ENCODE data around the gene KRTAP4-3. TPM values are rescaled to one million over a fixed set of nuclear protein-coding genes. Genes with fewer than 3 reads are reported as not detected.
A peak's percentile ranks its signal among the peaks of the same experiment; 100 is the strongest.
"Not testable (repeated sequence)": the region's sequence is repeated elsewhere in the genome, so short reads cannot be mapped to it uniquely, and the experiment has no call there.

Gene KRTAP4-3
- total and polyA plus RNA-seq, 3 donors from 2014 or later, result not detected

DNA sequence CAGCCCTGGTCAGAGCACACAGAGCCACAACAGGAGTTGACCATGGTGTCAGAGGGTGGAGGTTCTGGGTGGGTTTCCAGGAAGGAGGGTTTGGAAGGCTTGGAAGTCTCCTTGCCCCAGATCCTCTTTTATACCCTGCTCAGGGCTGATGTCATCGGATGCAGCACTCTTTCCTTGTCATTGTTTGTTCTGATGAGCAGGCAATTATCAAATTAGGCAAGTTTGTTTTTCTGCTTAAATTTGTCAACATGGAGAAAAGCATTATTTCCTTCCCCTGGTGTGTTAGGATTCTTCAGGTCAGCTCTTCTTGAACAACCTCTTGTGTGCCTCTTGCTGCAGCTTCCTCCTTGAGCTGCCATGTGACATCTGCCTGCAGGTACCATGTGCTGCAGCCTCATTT lies 7.4 kb downstream of the KRTAP4-3 start, which contains the start of gene KRTAP4-4:
TSS of gene KRTAP4-4 (minus strand) at position 101 of the 400 bp plus-strand sequence. CDS start at position 44, 57 bp downstream.
- Histone ChIP-seq H3K4me3 (no peak within 1 kb of the TSS), H3K27me3 (no peaks in the 10 kb centered on the region)

DNA sequence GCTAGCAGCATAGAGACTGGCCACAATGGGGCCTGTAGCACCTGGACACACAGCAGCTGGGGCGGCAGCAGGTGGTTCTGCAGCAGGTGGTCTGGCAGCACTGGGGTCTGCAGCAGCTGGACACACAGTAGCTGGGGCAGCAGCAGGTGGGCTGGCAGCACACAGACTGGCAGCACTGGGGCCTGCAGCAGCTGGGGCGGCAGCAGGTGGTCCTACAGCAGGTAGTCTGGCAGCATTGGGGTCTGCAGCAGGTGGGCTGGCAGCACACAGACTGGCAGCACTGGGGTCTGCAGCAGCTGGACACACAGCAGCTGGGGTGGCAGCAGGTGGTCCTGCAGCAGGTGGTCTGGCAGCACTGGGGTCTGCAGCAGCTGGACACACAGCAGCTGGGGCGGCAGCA lies 7.8 kb downstream of the KRTAP4-3 start:
- WGBS, 2 donors, result 93% methylated on average over 3 of the region's 3 CpGs; no CpG with 5 or more reads in 1 of the 2 donors
- H3K36me3 ChIP-seq (ENCODE audit: low read depth, missing control alignments); H3K27me3 ChIP-seq; H3K4me3 ChIP-seq; intact Hi-C loops (cut with DNase I; ENCODE audit: low total_unique reads); H3K4me1 ChIP-seq; H3K9me3 ChIP-seq; H3K27ac ChIP-seq; DNase-seq: not testable (repeated sequence)

More for the DNA sequence above, 7.4 kb downstream of the KRTAP4-3 start, which contains the start of gene KRTAP4-4:
- intact Hi-C loops (cut with DNase I; ENCODE audit: low total_unique reads), result no loop called here
- DNase-seq, result no peak
- 86 to 100% methylated on average over 1 of the region's 1 CpG for WGBS, 2 donors
- TF ChIP-seq CTCF (IDR thresholded peaks at IDR 0.05) (no peak), POLR2A (IDR thresholded peaks at IDR 0.05) (no peak)
- Histone ChIP-seq H3K9me3 (no peaks in the 10 kb centered on the region), H3K4me1 (no peaks in the 10 kb centered on the region), H3K36me3 (ENCODE audit: low read depth, missing control alignments) (no peaks in the 10 kb centered on the region), H3K27ac (no peak within 1 kb of the TSS)

- no peaks in the 10 kb centered on the region for H3K27me3 ChIP-seq
- intact Hi-C loops (cut with DNase I; ENCODE audit: low total_unique reads), result no loop called here
- 18 to 38% methylated on average over 2 of the region's 2 CpGs for WGBS, 2 donors
- H3K27ac ChIP-seq, result no peak overlapping the region
- H3K4me1 ChIP-seq, result no peaks in the 10 kb centered on the region
- no peaks in the 10 kb centered on the region for H3K9me3 ChIP-seq
- TF ChIP-seq POLR2A (IDR thresholded peaks at IDR 0.05) (no peak), CTCF (IDR thresholded peaks at IDR 0.05) (no peak)
- peak; percentile 41 for DNase-seq
- no peak overlapping the region for H3K4me3 ChIP-seq
- no peaks in the 10 kb centered on the region for H3K36me3 ChIP-seq (ENCODE audit: low read depth, missing control alignments)
These were observed 14.2 kb downstream of the KRTAP4-3 start for GRCh38 chr17:41153856-41154255.

DNA sequence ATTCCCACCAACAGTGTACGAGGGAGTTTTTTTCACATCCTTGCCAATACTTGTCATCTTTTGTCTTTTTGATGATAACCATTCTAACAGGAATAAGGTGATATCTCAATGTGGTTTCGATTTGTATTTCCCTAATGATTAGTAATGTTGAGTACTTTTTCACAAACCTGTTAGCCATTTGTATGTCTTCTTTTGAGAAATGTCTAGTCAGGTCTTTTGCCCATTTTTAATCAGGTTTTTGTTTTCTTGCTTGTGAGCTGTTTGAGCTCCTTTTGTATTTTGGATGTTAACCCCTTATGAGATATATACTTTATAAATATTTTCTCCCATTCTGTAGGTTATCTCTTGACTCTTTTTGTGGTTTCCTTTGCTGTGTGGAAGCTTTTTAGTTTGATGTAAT lies 16.5 kb downstream of the KRTAP4-3 start:
- intact Hi-C loops (cut with DNase I; ENCODE audit: low total_unique reads), result no loop called here
- DNase-seq, result no peak
- Histone ChIP-seq H3K27ac (no peak overlapping the region), H3K9me3 (no peaks in the 10 kb centered on the region), H3K27me3 (no peaks in the 10 kb centered on the region), H3K36me3 (ENCODE audit: low read depth, missing control alignments) (no peaks in the 10 kb centered on the region), H3K4me3 (no peak overlapping the region), H3K4me1 (no peaks in the 10 kb centered on the region)
- no peak for TF ChIP-seq CTCF (IDR thresholded peaks at IDR 0.05)
- no peak for TF ChIP-seq POLR2A (IDR thresholded peaks at IDR 0.05)
- 69 to 75% methylated on average over 2 of the region's 2 CpGs for WGBS, 2 donors

- Histone ChIP-seq H3K27me3 (no peaks in the 10 kb centered on the region), H3K36me3 (ENCODE audit: low read depth, missing control alignments) (no peaks in the 10 kb centered on the region), H3K9me3 (no peaks in the 10 kb centered on the region), H3K27ac (no peak overlapping the region), H3K4me3 (no peak overlapping the region), H3K4me1 (no peaks in the 10 kb centered on the region)
- 83 to 91% methylated on average over 4 of the region's 4 CpGs for WGBS, 2 donors
- TF ChIP-seq POLR2A (IDR thresholded peaks at IDR 0.05) (no peak), CTCF (IDR thresholded peaks at IDR 0.05) (no peak)
- intact Hi-C loops (cut with DNase I; ENCODE audit: low total_unique reads), result no loop called here
- DNase-seq, result no peak
These were observed 18.0 kb downstream of the KRTAP4-3 start for GRCh38 chr17:41150026-41150425.
